OCI-LY1 (cell line): ENCODE data around the gene CHRNB1.

ENCODE experiments used
- H2AFZ ChIP-seq: fragments of 200-600 bp; sonication (generic), shearing (Covaris generic); 2 replicates; pipeline ENCODE4 v1.6.0; 2014; ENCODE audit warnings: antibody characterized with exemption, mild to moderate bottlenecking, low read length
- H3F3A ChIP-seq: fragments of 200-600 bp; sonication (generic), shearing (Covaris generic); 2 replicates; pipeline ENCODE4 v1.6.0; 2014; ENCODE audit warnings: mild to moderate bottlenecking, antibody characterized with exemption, low read length, moderate library complexity; ENCODE audit not compliant: insufficient read depth
- H3K27ac ChIP-seq: fragments of 200-600 bp; sonication (generic); 2 replicates; pipeline ENCODE4 v1.5.1; 2014; ENCODE audit warnings: low read length, mixed run types, mild to moderate bottlenecking, low read depth; ENCODE audit not compliant: poor library complexity, severe bottlenecking
- H3K27me3 ChIP-seq: fragments of 200-600 bp; sonication (generic); 2 replicates; pipeline ENCODE4 v1.6.0; 2014; ENCODE audit warnings: antibody characterized with exemption, mild to moderate bottlenecking, low read length, moderate library complexity; ENCODE audit not compliant: insufficient read depth
- H3K36me3 ChIP-seq: fragments of 200-600 bp; sonication (generic); 2 replicates; pipeline ENCODE4 v1.6.1; 2014; ENCODE audit warnings: mild to moderate bottlenecking, antibody characterized with exemption, low read length, moderate library complexity, mixed read lengths; ENCODE audit not compliant: insufficient read depth
- H3K4me1 ChIP-seq: fragments of 200-600 bp; sonication (generic); 2 replicates; pipeline ENCODE4 v1.5.1; 2014; ENCODE audit warnings: mild to moderate bottlenecking, low read length, moderate library complexity; ENCODE audit not compliant: insufficient read depth, severe bottlenecking
- H3K4me2 ChIP-seq: fragments of 200-600 bp; sonication (generic), shearing (Covaris generic); 2 replicates; pipeline ENCODE4 v1.6.1; 2014; ENCODE audit warnings: low read length
- H3K4me3 ChIP-seq: fragments of 200-600 bp; sonication (generic); 2 replicates; pipeline ENCODE4 v1.5.1; 2014; ENCODE audit warnings: low read length, low read depth, mild to moderate bottlenecking, mixed read lengths; ENCODE audit not compliant: poor library complexity, severe bottlenecking
- H3K79me2 ChIP-seq: fragments of 200-600 bp; shearing (Covaris generic); 2 replicates; pipeline ENCODE4 v1.6.1; 2016; ENCODE audit warnings: mixed run types, low read length, mixed read lengths; ENCODE audit not compliant: insufficient read depth
- H3K9ac ChIP-seq: fragments of 200-600 bp; sonication (generic), shearing (Covaris generic); 2 replicates; pipeline ENCODE4 v1.6.1; 2014; ENCODE audit warnings: mild to moderate bottlenecking, low read length, mixed read lengths
- H3K9me2 ChIP-seq: fragments of 200-600 bp; sonication (generic), shearing (Covaris generic); 2 replicates; pipeline ENCODE4 v1.6.1; 2014; ENCODE audit warnings: low read depth, mild to moderate bottlenecking, low read length, mixed read lengths
- H3K9me3 ChIP-seq: fragments of 200-600 bp; shearing (Covaris generic); 2 replicates; pipeline ENCODE4 v1.6.1; 2014; ENCODE audit warnings: low read length, mixed read lengths
- H4K20me1 ChIP-seq: fragments of 200-600 bp; sonication (generic), shearing (Covaris generic); 2 replicates; pipeline ENCODE4 v1.6.0; 2016; ENCODE audit warnings: mild to moderate bottlenecking, low read length; ENCODE audit not compliant: insufficient read depth
- EZH2 ChIP-seq: fragments of 200-600 bp; sonication (generic), shearing (Covaris generic); IDR thresholded peaks from 2 replicates; pipeline ENCODE4 v1.8.0; 2017; ENCODE audit warnings: borderline replicate concordance, mixed run types, mild to moderate bottlenecking, antibody characterized with exemption, low read length, moderate library complexity, mixed read lengths
- TF ChIP-seq, protein P1 (sequence below): fragments of 200-600 bp; sonication (generic), shearing (Covaris generic); IDR thresholded peaks from 2 replicates; pipeline ENCODE4 v1.5.1; 2017; ENCODE audit warnings: mild to moderate bottlenecking, antibody characterized with exemption, low read length, moderate library complexity, mixed read lengths

The CHRNB1 gene

DNA sequence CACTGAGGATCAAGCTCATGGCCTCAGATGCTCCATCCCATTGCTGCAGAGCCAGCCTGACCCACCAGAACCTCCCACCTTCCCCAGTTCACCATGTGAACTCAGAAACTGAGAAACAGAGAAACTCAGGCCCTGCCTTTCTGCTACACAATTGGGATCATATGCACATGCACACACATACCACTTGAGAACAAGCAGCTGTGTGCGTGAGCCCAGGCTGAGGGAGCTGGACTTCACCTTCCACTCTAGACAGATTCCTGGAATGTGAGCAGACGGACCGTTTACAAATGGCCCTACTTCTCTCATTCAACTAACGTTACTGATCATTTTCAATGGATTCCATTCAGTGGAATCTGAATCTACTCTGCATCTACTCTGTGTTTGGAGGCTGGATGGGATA is 21.2 kb upstream of the CHRNB1 start:
- Histone ChIP-seq H2AFZ (no peak overlapping the region), H3K27ac (no peak overlapping the region), H3K79me2 (no peaks in the 10 kb centered on the region), H3K9me3 (no peaks in the 10 kb centered on the region), H3K36me3 (no peaks in the 10 kb centered on the region), H3F3A (no peaks in the 10 kb centered on the region), H4K20me1 (no peaks in the 10 kb centered on the region), H3K27me3 (peaks cover 8% of the 10 kb centered on the region; the same call in 1 of the 2 replicates), H3K4me1 (no peaks in the 10 kb centered on the region), H3K9me2 (no peaks in the 10 kb centered on the region), H3K4me3 (no peak overlapping the region), H3K9ac (no peak overlapping the region), H3K4me2 (no peak overlapping the region)
- no peak for TF ChIP-seq EZH2
- TF ChIP-seq, protein P1, sequence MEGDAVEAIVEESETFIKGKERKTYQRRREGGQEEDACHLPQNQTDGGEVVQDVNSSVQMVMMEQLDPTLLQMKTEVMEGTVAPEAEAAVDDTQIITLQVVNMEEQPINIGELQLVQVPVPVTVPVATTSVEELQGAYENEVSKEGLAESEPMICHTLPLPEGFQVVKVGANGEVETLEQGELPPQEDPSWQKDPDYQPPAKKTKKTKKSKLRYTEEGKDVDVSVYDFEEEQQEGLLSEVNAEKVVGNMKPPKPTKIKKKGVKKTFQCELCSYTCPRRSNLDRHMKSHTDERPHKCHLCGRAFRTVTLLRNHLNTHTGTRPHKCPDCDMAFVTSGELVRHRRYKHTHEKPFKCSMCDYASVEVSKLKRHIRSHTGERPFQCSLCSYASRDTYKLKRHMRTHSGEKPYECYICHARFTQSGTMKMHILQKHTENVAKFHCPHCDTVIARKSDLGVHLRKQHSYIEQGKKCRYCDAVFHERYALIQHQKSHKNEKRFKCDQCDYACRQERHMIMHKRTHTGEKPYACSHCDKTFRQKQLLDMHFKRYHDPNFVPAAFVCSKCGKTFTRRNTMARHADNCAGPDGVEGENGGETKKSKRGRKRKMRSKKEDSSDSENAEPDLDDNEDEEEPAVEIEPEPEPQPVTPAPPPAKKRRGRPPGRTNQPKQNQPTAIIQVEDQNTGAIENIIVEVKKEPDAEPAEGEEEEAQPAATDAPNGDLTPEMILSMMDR: no peak

DNA sequence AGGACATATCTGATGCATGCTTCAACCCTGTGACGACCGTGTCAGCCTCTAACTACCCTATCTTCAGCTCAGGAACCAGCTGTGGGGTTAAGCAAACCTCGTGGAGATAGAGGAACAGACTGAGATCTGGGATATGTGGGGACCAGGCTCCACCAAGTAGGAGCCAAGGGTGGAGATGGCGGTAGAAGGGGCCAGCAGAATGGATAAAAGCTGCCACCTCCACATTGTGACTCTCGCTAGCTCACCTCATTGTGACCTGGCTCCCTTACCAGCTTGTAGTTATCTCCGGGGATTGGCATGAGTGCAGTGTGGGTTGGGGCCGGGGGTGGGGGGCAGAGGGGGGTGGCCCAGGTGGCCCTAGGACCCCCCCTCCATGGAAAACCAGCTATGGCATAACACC is 19.5 kb upstream of the CHRNB1 start, which contains the start of gene SPEM2:
Gene SPEM2, plus strand, starts transcription at position 301 of the 400 bp plus-strand sequence. Its CDS starts 73 bp downstream, at position 374.
- Histone ChIP-seq H2AFZ (no peak within 1 kb of the TSS), H3K79me2 (no peaks in the 10 kb centered on the region), H3K36me3 (no peaks in the 10 kb centered on the region), H3F3A (no peaks in the 10 kb centered on the region), H4K20me1 (no peaks in the 10 kb centered on the region), H3K9me2 (no peaks in the 10 kb centered on the region), H3K9me3 (no peaks in the 10 kb centered on the region), H3K4me2 (no peak within 1 kb of the TSS), H3K9ac (no peak within 1 kb of the TSS), H3K4me1 (no peaks in the 10 kb centered on the region), H3K4me3 (no peak within 1 kb of the TSS), H3K27ac (no peak within 1 kb of the TSS), H3K27me3 (no peaks in the 10 kb centered on the region)
- TF ChIP-seq, protein P1: no peak
- TF ChIP-seq EZH2: no peak

DNA sequence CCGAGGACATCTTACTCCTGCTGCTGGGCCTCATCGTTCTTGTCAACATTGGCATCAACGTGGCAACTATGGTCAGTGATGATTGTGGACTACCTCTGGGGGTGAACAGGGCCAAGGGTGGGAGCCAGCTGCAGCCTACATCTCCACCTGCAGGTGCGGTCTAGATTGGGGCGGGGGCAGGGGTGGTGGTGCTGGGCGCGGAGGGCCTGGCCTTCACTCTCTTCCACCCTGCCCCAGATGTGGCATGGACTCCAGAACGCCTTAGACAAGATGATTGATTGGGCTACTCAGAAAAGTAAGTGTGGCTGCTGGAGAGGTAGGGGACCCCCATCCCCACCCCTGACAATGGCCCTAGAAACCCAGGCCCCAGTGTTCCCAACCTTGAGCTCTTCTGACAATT is 19.1 kb upstream of the CHRNB1 start:
- H4K20me1 ChIP-seq: no peaks in the 10 kb centered on the region
- H3F3A ChIP-seq: no peaks in the 10 kb centered on the region
- no peak overlapping the region for H3K4me3 ChIP-seq
- H3K4me1 ChIP-seq: no peaks in the 10 kb centered on the region
- no peak overlapping the region for H3K4me2 ChIP-seq
- no peak overlapping the region for H3K27ac ChIP-seq
- H3K79me2 ChIP-seq: no peaks in the 10 kb centered on the region
- no peaks in the 10 kb centered on the region for H3K9me3 ChIP-seq
- H2AFZ ChIP-seq: no peak overlapping the region
- no peak for TF ChIP-seq EZH2
- TF ChIP-seq, protein P1: no peak
- no peaks in the 10 kb centered on the region for H3K36me3 ChIP-seq
- no peaks in the 10 kb centered on the region for H3K27me3 ChIP-seq
- no peaks in the 10 kb centered on the region for H3K9me2 ChIP-seq
- H3K9ac ChIP-seq: no peak overlapping the region
